Iris pigment epithelial cell (primary cell): ENCODE measurements around the gene GPR180.

Source experiments
- DNase-seq: peaks from one replicate; pipeline ENCODE4 v3.0.0-alpha.2; 2011; ENCODE audit warnings: low read depth

Gene GPR180

GRCh38 chr13:94601446-94602431, at the start of gene GPR180:
Gene GPR180 (plus strand): TSS chr13:94601857. CDS start chr13:94601928, 71 bp downstream.
- DNase-seq: peak; percentile 100

GRCh38 chr13:94552095-94552494, 49.6 kb upstream of the GPR180 start:
- no peak for DNase-seq

GRCh38 chr13:94553766-94554165, 47.9 kb upstream of the GPR180 start:
- no peak for DNase-seq

GRCh38 chr13:94556041-94556440, 45.6 kb upstream of the GPR180 start:
- no peak for DNase-seq

GRCh38 chr13:94556621-94557020, 45.0 kb upstream of the GPR180 start:
- DNase-seq: no peak

GRCh38 chr13:94557684-94558235, 43.9 kb upstream of the GPR180 start:
- DNase-seq: no peak

GRCh38 chr13:94558716-94559115, 42.9 kb upstream of the GPR180 start:
- DNase-seq: no peak

- no peak for DNase-seq
These were observed 42.3 kb upstream of the GPR180 start for GRCh38 chr13:94559222-94559795.

GRCh38 chr13:94560116-94560515, 41.5 kb upstream of the GPR180 start:
- no peak for DNase-seq

GRCh38 chr13:94561126-94561525, 40.5 kb upstream of the GPR180 start:
- DNase-seq: no peak

GRCh38 chr13:94567581-94567980, 34.1 kb upstream of the GPR180 start:
- no peak for DNase-seq

- DNase-seq: no peak
These were observed 33.2 kb upstream of the GPR180 start for GRCh38 chr13:94568443-94568842.

- no peak for DNase-seq
These were observed 32.0 kb upstream of the GPR180 start for GRCh38 chr13:94569615-94570014.

GRCh38 chr13:94579063-94579462, 22.6 kb upstream of the GPR180 start:
- DNase-seq: no peak

- DNase-seq: no peak
These were observed 17.7 kb upstream of the GPR180 start for GRCh38 chr13:94583926-94584325.

- DNase-seq: no peak
These were observed 16.0 kb upstream of the GPR180 start for GRCh38 chr13:94585543-94586101.

- DNase-seq: no peak
These were observed 15.3 kb upstream of the GPR180 start for GRCh38 chr13:94586371-94586770.

GRCh38 chr13:94588541-94588940, 13.1 kb upstream of the GPR180 start:
- no peak for DNase-seq

GRCh38 chr13:94590744-94591143, 10.9 kb upstream of the GPR180 start:
- DNase-seq: no peak

- peak; percentile 32 for DNase-seq
These were observed 6.4 kb upstream of the GPR180 start for GRCh38 chr13:94595001-94595949.

GRCh38 chr13:94595950-94596574, 5.6 kb upstream of the GPR180 start, which contains the start of gene TGDS:
Gene TGDS (minus strand): TSS chr13:94596152. CDS start chr13:94596136, 16 bp downstream.
- peak; percentile 95 for DNase-seq
